NCI-H1436 treated with DMSO at 0.1 percent for 48 hours (cell line): ENCODE measurements around the gene CARMIL3.
"Not testable (repeated sequence)": the region's sequence is repeated elsewhere in the genome, so short reads cannot be mapped to it uniquely, and the experiment has no call there.

Experiments
- DNase-seq: peaks from one replicate; lab custom pipeline; 2025; lab: John Stamatoyannopoulos, UW

CARMIL3 gene

DNA sequence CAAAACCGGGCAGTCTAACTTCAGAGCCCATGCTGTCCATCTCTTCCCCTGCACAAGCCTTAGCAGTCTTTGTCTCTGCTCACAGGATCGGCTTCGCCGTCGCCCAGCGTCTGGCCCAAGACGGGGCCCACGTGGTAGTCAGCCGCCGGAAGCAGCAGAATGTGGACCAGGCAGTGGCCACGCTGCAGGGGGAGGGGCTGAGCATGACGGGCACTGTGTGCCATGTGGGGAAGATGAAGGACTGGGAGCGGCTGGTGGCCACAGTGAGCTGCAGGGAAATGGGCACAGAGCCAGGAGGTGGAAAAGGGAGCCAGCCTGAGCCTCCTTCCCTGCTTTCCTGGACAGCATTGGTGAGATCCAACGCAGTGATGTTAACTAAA, 14.2 kb upstream of the CARMIL3 start:
- no peak for DNase-seq

DNA sequence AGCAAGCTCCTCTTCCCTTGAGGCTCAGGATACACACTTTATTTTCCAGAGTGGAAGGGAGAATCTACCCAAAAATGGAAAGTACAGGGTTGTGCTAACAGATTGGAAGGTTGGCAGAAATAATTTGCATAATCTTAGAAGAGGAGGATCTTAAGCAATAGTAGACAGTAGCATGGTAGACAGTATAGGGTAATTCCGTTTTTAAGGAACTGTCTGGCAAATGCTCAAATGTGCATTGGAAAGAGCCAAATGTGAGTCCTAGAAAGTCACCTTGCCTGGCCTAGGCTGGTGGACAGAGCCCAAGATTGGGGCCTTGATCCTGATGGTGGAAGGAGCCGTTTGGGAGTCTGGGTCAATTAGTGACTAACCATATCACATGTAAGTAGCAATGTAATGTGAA, 13.1 kb upstream of the CARMIL3 start:
- DNase-seq = no peak

DNA sequence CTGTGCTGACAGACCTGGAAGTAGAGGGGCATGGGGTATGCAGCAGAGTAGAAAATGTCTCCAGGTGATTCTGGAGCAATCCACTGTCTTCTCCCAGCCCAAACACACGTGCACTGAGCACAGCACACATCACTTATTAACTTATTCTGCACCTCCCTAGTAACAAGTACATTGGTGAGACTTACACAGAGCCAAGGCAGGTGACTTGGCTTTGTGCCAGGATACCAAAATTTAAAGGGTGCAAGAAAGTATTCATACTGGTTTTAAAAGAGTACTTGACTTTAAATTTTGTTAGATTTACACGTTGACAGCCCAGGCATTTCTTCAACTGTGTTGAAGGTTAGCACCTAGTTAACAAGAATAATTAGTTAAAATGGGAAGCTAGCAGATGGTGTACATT, 11.1 kb upstream of the CARMIL3 start:
- no peak for DNase-seq

DNA sequence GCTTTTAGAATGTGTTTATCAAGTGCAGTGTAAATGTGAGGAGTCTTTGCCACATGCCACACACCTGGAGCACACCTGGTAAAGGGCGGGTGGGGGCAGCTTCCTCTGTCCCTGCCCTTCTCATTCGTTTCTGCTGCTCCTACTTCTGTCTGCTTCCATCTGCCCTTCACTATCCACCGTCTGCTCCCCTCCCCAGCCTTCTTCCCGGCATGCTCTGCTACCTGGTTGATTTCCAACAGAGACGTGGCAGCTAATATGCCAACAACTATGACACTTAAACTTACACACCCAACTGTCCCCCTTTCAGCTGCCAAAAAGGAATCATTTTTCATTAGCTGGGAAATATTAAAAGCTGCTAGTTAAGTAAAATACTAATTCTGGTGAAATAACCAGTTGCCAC, 9.1 kb upstream of the CARMIL3 start:
- DNase-seq = no peak

DNA sequence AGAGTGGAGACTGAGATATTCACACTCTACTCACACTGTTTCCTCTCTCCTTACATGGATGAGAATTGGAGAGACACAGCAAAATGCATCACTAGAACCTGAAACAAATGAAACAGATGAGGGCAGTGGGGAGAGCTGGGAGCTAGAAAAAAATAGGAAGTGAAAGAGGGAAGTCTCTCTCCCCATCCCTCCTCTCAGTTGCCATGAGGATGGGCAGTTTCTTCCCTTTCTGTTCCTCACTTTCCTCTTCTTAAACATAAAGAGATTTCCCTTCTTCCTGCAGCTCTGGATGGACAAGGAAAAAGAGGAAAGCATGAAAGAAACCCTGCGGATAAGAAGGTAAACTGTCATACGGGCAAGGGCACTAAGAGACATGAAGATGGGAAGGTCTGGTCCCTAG, 2.8 kb upstream of the CARMIL3 start:
- DNase-seq = not testable (repeated sequence)

DNA sequence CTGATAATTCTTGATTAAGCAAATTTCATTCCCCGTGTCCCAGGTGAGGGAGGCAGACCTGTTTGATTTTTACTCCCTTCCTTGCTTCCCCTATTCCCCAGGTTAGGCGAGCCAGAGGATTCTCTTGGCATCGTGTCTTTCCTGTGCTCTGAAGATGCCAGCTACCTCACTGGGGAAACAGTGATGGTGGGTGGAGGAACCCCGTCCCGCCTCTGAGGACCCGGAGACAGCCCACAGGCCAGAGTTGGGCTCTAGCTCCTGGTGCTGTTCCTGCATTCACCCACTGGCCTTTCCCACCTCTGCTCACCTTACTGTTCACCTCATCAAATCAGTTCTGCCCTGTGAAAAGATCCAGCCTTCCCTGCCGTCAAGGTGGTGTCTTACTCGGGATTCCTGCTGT, 1.1 kb upstream of the CARMIL3 start:
- not testable (repeated sequence) for DNase-seq

DNA sequence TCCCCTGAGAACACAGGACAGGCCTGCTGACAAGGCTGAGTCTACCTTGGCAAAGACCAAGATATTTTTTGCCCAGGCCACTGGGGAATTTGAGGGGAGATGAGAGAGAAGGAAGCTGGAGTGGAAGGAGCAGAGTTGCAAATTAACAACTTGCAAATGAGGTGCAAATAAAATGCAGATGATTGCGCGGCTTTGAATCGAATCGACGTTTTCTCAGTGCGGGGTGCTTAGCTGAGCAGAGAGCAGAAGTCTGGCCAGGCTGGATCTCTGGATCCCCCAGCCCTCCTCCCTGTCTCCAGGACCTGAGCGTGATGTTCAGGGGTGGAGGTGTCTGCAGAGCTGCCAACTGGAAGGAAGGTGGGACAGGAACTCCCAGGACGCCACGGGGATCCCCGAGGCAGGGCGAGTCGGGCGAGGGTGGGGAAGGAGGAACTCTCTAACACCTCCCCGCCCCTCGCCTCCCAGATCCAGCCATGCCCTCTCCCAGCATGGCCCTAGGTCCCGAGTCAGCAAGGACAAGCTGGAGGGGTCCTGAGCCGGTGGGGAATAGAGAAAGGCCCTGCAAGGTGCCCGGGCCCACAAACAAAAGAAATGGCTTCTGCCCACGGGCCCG, 527 bp upstream of the CARMIL3 start:
- no peak for DNase-seq

DNA sequence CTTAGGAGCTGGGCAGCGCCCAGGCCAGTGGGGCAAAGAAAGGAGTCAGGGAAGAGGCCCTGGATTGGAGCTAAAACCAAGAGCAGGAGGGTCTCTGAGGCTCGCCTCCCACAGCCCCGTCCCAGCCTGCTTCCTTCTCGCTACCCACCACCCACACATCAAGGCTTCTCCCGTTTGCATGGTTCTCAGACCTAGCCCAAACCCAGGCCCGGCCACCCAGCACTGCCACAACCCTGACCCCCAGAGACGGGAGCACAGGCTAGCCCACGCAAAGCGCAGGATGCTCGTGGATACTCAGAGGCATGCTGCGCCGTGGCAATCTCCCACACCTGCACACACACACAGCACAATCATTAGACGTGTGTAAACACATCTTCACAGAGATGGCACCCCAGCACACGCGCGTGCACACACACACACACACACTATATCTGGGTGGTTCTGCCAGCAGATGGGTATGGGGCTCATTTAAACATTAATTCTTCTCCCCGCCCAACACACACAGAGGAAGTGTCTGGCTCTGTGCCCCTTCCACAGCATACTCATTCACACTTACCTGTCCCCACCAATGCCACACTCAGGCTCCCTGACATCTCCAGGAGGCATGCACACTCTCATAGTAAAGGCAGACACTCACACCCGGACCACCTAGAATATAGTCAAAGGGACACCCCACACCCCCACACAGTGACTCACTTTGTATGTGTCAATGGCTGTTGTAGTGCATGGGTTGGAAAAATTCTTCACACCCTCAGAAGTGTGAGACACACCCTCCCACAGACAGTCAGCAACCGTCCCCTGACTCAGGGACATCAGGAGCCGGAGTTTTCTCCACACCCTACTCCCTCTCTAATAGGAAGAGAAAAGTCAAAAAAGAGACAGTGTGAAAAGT, 1.1 kb downstream of the CARMIL3 start:
- DNase-seq = no peak

DNA sequence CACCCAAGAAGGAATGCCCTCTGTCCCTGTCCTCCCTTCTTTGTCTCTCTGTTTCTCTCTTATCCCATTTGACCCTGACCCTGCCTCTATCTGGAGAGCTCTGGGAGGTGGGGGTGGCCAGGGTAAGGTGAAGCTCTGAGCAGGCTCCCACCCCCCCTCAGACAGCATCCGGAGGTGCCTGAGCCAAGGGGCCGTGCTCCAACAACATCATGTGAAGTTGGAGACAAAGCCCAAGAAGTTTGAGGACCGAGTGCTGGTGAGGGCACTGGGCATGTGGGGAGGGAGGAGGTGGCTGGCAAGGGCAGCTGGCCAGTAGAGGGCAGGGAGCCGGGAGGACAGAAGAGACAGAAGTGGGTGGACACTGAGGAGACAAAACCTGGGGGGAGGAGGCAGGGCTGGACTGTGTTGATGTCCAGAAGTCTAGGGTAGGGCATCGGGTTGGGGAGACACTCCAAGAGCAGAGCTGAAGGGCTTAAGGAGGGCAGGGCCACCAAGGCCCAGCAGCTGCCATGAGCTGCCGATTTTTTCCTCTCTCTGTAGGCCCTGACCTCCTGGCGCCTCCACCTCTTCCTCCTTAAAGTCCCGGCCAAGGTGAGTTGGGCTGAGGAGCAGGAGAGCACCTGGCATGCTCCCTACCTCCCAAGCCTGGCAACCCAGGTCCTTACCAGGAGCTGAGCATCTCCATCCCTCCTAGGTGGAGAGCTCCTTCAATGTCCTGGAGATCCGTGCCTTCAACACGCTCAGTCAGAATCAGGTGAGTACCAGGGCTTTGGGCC, 1.9 kb downstream of the CARMIL3 start:
- no peak for DNase-seq

DNA sequence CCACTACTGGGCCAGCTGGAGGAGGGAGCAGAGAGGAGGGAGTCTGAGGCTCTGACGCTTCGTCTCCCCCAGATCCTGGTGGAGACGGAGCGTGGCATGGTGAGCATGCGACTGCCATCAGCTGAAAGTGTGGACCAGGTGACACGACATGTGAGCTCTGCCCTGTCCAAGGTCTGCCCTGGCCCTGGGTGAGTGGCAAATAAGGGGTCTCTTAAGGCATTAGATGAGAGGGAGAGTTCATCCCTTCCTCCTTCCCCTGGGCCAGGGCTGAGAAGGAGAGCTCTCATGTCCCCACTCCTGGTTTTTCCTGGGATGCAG, 2.5 kb downstream of the CARMIL3 start:
- no peak for DNase-seq

DNA sequence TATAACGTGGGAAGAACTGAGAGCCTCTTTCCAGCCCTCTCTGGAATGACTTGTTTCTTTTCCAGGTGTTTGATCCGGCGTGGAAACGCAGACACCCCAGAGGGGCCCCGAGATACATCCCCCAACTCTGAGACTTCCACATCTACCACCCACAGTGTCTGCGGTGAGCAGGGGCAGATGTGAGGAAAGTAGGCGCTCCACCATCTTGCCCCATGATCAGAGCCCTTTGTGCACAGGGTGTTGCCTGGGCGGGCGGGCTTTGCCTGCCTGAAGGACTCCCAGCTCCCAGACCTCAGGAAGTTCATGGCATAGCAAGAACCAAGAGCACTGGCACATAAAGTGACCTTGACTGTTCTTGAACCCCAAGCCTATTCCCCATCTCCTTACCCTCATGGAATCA, 2.8 kb downstream of the CARMIL3 start:
- DNase-seq = no peak

DNA sequence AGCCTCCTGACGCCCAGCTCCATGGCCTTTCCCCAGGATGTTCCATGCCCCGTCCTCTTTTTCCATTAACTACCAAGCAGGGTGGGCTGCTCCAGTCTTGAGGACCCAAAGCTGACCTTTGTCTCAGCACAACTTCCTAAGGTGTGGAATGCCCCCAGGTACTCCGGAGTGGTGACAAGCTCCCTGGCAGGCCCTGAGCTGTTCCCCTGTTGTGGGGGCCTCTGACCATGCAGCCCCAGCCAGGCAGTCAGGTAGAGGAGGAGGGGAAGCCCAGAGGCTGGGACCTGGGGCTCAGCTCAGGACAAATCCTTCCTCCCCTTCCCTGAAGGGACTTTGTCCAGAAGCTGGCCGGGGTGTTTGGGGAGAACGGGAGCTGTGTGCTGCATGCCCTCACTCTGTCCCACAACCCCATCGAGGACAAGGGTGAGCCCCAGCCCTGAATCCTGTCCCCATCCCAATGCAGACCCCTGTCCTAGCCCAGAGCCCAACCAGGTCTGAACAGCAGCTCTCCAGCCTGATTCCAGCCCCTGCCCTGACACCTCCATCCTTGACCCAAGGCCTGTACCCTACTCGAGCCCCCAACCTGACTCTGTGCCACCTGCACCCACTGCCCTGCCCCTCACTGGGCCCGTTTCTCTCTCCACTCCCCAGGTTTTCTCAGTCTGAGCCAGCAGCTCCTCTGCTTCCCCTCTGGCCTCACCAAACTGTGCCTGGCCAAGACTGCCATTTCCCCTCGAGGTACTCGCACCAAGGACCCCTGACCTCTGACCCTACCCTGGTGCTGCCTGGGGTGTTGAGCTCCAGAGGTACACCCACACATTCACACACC, 4.4 kb downstream of the CARMIL3 start:
- DNase-seq = no peak

DNA sequence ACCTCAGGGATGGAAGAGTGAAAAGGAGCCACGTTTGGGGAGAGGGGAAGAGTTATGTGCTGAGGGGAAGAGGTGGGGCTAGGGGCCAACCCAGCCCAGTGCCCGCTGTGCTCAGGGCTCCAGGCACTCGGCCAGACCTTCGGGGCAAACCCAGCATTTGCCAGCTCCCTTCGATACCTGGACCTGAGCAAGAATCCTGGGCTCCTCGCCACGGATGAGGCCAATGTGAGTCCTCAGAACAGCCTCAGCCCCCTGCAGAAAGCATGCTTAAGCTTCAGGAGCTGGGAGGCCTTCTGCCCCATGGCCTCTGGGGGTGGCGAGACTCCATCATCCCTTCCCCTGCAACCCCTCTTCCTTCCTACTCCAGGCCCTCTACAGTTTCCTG, 5.0 kb downstream of the CARMIL3 start:
- DNase-seq = no peak

DNA sequence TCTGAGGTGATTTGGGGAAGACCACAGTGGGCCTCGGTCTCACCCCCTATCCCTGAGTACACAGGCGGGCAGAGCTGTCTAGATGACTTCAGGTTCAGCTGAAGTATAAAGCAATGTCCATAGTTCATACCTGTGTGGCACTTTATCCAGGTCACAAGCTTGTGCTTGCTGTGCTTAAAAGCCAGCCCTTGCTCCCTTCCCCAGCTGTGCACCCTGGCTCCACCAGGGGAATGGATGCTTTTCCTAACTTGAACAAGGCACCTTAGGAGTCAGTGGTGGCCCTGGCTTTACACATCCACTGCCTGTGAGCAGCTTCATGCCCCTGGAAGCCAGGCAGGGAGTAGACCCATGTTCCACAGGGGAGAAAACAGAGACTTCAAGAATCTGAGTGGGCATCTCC, 5.5 kb downstream of the CARMIL3 start:
- DNase-seq = no peak

DNA sequence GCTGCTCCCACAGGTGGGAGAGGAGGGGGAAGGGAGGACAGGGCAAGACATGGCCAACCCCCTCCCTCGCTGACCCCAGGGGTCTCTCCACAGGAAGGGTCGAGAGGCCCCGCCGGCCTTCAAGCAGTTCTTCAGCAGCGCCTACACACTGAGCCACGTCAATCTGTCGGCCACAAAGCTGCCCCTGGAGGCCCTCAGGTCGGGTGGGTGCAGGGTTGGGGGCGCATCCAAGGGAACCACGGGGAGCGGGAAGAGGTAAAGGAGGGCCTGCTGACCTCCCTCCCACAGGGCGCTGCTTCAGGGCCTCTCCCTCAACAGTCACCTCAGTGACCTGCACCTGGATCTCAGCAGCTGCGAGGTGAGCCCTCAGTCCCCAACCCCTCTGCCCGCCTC, 6.1 kb downstream of the CARMIL3 start:
- DNase-seq = no peak

DNA sequence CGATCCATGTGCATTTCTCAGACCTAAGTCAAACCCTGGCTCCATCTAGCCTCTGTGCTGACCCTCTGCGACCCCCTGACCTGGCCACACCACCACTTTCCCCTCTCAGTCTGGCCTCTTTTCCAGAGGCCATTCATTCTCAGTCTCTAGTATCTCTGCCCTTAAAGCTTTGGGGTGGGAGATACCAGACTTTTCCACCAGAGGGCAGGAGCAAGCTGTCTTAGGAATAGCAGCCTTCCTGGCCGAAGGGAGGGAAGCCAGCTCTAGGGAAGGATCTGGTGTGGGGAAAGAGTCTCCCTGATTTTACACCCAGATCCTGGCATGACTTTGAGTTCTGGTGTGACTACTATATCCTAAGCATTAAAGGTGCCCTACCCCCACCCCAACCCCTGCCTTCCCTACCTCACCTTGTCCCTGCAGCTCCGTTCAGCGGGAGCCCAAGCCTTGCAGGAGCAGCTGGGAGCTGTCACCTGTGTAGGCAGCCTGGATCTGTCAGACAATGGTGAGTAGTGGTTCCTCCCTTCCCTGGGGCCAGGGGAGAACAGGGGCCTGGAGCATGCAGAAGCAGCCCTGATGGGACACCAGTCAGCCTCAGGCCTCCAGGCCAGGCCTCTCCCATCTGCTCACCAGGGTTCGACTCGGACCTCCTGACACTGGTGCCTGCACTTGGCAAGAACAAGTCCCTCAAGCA, 6.6 kb downstream of the CARMIL3 start:
- no peak for DNase-seq

DNA sequence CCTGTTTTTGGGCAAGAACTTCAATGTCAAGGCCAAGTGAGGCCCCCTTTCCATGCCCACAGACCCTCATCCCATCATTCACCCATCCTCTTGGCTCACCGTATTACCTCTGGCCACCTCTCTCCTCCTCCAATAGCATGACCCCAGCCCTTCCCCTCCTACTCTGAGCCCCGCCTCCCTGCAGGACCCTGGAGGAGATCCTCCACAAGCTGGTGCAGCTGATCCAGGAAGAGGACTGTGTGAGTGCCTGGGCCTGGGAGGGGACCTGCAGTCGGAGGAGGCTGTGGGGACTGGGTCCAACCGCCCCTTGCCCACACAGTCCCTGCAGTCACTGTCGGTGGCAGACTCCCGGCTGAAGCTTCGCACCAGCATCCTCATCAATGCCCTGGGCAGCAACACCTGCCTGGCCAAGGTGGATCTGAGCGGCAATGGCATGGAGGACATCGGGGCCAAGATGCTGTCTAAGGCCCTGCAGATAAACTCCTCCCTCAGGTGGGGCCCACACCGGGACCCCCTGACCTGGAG, 7.2 kb downstream of the CARMIL3 start:
- DNase-seq = no peak

DNA sequence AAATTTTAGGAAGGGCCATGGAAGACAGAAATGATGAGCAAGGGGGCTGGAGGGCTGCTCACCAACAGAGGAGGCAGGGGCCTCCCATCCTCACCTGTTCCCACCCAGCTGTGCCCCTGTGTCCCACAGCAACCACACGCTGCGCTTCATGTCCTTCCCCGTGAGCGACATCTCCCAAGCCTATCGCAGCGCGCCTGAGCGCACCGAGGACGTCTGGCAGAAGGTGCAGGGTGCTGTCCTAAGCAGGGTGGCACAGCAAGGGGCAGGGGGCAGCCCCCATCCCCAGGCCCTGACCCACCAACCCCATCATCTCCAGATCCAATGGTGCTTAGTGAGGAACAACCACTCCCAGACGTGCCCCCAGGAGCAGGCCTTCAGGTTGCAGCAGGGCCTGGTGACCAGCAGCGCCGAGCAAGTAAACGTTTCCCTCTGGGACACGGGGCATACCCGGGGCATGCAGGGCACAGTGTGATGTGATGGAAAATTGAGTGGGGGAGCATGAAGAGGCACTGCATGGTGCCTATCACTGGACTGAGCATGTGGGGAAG, 8.1 kb downstream of the CARMIL3 start:
- no peak for DNase-seq

DNA sequence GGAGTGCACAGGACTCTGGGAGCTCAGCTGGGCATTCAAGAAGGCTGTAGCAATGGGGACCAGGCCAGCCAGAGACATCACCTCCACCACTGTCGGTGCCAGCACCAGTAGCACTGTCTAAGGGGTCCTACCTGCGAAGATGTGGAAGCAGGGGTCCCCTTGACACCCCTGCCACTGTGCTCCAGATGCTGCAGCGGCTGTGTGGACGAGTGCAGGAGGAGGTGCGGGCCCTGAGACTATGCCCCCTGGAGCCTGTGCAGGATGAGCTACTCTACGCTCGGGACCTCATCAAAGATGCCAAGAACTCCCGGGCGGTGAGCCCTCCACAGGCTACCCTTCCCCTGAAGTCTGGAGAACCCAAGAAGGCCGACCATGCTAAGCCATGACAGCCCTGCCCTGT, 8.6 kb downstream of the CARMIL3 start:
- DNase-seq = no peak

DNA sequence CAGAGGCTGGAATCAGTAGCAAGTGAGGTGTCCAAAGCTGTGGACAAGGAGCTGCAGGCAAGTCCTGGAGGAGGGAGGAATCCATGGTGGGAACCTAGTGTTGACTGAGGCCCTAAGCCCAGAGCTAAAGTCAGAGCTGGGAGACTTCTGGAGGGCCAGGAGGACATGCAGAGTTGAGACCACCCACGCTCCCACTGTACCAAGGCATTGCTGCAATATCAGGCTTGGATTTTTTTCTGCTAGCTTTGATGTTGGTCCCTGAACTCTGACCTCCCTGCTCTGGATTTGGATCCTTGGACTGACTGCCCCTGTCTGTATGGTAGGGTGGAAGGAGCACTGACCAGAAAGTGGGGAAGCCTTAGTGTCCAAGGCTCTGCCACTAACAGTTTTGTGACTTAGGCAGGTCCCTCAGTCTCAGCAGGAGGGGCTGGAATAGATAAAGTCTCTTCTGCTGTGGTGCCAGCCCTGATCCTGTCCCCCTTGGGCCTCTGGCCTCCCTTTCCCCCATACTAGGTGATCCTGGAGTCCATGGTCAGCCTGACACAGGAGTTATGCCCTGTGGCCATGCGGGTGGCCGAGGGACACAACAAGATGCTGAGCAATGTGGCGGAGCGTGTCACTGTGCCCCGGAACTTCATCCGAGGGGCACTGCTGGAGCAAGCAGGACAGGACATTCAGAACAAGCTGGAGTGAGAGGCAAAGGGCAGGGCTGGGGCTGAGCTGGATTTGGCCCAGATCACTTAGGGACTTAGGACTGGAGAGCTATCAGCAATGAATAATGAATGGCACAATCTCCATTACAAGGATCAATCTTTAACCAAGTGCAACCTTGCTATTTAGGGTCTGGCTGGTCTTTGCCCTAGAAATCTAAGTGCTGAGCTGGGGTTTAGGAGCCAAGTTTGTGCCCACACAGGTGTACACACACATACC, 9.4 kb downstream of the CARMIL3 start:
- DNase-seq = no peak
